Brain microvascular endothelial cell (primary cell): ENCODE data around the gene RHOF.

Experiments used
- DNase-seq: peaks from one replicate; pipeline ENCODE4 v3.0.0-alpha.2; 2020
- H3K27ac ChIP-seq: fragments of 250-450 bp; sonication (Bioruptor Pico); 2 replicates; pipeline ENCODE4 v1.5.1; 2020; ENCODE audit warnings: mild to moderate bottlenecking, moderate library complexity
- H3K27me3 ChIP-seq: fragments of 250-450 bp; sonication (Bioruptor Pico); replicated peaks from 2 replicates; pipeline ENCODE4 v1.5.1; 2020; ENCODE audit warnings: mild to moderate bottlenecking
- H3K36me3 ChIP-seq: fragments of 250-450 bp; sonication (Bioruptor Pico); replicated peaks from 2 replicates; pipeline ENCODE4 v1.5.1; 2020; ENCODE audit warnings: mild to moderate bottlenecking
- H3K4me3 ChIP-seq: 2 replicates; pipeline ENCODE4 v1.5.1; 2011; ENCODE audit warnings: low read depth, mild to moderate bottlenecking, control low read depth, low read length, moderate library complexity
- CTCF ChIP-seq: IDR thresholded peaks from 2 replicates; pipeline ENCODE4 v1.5.1; 2011; ENCODE audit warnings: low read depth, mild to moderate bottlenecking, moderate library complexity, low read length, control low read depth, inconsistent platforms; ENCODE audit errors: missing control alignments
- in situ Hi-C: cut with HindIII; loops from 2 replicates; pipeline ENCODE4 v1.10.0; 2017; ENCODE audit warnings: low sequenced_read_pairs, low pct_ligation_motif_present

RHOF gene

GRCh38 chr12:121753844-121754264 is 39.6 kb downstream of the RHOF start:
- no peak for DNase-seq
- Histone ChIP-seq H3K27ac (no peak overlapping the region), H3K4me3 (no peak overlapping the region), H3K36me3 (peaks cover 17% of the 10 kb centered on the region), H3K27me3 (no peaks in the 10 kb centered on the region)
- in situ Hi-C loops = no loop called here
- TF ChIP-seq CTCF = no peak

- DNase-seq = no peak
- Histone ChIP-seq H3K4me3 (no peak overlapping the region), H3K27me3 (no peaks in the 10 kb centered on the region), H3K36me3 (peaks cover 17% of the 10 kb centered on the region), H3K27ac (no peak overlapping the region)
- no peak for TF ChIP-seq CTCF
- in situ Hi-C loops = no loop called here
Measured at GRCh38 chr12:121751749-121752351, 41.6 kb downstream of the RHOF start.

GRCh38 chr12:121751034-121751433 is 42.5 kb downstream of the RHOF start:
- H3K27me3 ChIP-seq = no peaks in the 10 kb centered on the region
- DNase-seq = no peak
- TF ChIP-seq CTCF = no peak
- H3K4me3 ChIP-seq = no peak overlapping the region
- in situ Hi-C loops = no loop called here
- no peak overlapping the region for H3K27ac ChIP-seq
- peaks cover 17% of the 10 kb centered on the region for H3K36me3 ChIP-seq

- no peak for DNase-seq
- Histone ChIP-seq H3K36me3 (peaks cover 17% of the 10 kb centered on the region), H3K4me3 (no peak overlapping the region), H3K27me3 (no peaks in the 10 kb centered on the region), H3K27ac (no peak overlapping the region)
- in situ Hi-C loops = no loop called here
- TF ChIP-seq CTCF = no peak
Measured at GRCh38 chr12:121750507-121750955, 43.0 kb downstream of the RHOF start.

- in situ Hi-C loops = no loop called here
- no peak for DNase-seq
- Histone ChIP-seq H3K27ac (peak overlapping the region; percentile 67), H3K27me3 (no peaks in the 10 kb centered on the region), H3K4me3 (no peak overlapping the region), H3K36me3 (peaks cover 15% of the 10 kb centered on the region)
- TF ChIP-seq CTCF = no peak
Measured at GRCh38 chr12:121749267-121749666, 44.2 kb downstream of the RHOF start.
